ENCODE measurements around the gene ZNF701.

- no peak for TF ChIP-seq BHLHE40 (IDR thresholded peaks at IDR 0.05; ENCODE audit: borderline replicate concordance)
- TF ChIP-seq ZNF384 (IDR thresholded peaks at IDR 0.05) = no peak
- no peak for TF ChIP-seq NFRKB (IDR thresholded peaks at IDR 0.05)
- no peak for TF ChIP-seq FOXA1 (IDR thresholded peaks at IDR 0.05)
- TF ChIP-seq HDGF (IDR thresholded peaks at IDR 0.05; ENCODE audit: borderline replicate concordance) = no peak
- no peak for TF ChIP-seq ARNT (IDR thresholded peaks at IDR 0.05)
- no peak for TF ChIP-seq FOXM1 (IDR thresholded peaks at IDR 0.05; ENCODE audit: borderline replicate concordance)
- no peak for TF ChIP-seq SUZ12 (IDR thresholded peaks at IDR 0.05)
- no peak for TF ChIP-seq CTBP1 (IDR thresholded peaks at IDR 0.05; ENCODE audit: borderline replicate concordance)
- TF ChIP-seq SP1 (IDR thresholded peaks at IDR 0.05) = no peak
- no peak for TF ChIP-seq ELF4 (IDR thresholded peaks at IDR 0.05)
Measured at GRCh38 chr19:52566588-52566987, 3.5 kb upstream of the ZNF701 start.

All from HEK293T (cell line).